Keratinocyte (primary cell): ENCODE data around the gene SCAP.

ENCODE experiments used
- CTCF ChIP-seq, 3 experiments: IDR thresholded peaks in 1 of 3; conservative IDR thresholded peaks in 1 of 3; optimal IDR thresholded peaks in 1 of 3; 2 replicates in 2 of 3; 3 replicates in 1 of 3; pipeline versions ENCODE3 to v1.5.1; 2011; ENCODE audit warnings: low read length in 3 of 3, mild to moderate bottlenecking in 3 of 3, moderate library complexity in 2 of 3, control low read depth in 1 of 3, inconsistent platforms in 1 of 3; ENCODE audit not compliant: insufficient read depth in 2 of 3; ENCODE audit errors: extremely low read depth in 1 of 3
- EZH2 ChIP-seq: IDR thresholded peaks from one replicate; pipeline ENCODE4 v1.6.1; 2012; ENCODE audit warnings: inconsistent platforms, mild to moderate bottlenecking, low read length, moderate library complexity

DNA sequence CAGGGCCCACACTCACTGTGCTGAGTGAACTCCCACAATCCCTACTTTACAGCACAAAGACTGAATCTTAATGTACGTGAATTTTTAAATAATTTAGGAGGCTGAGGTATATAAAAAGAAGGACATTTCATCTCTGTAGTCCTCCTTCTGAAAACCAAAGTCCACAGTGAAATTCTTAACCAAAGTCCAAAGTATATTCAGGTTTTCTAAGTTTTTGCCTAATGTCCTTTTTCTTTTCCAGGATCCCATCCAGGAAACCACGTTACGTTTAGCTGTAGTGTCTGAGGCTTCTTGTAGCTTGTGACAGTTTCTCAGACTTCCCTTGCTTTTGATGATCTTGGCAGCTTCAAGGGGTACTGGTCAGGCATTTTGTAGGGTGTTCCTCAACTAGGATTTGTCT lies 44.5 kb downstream of the SCAP start:
- TF ChIP-seq CTCF (optimal IDR thresholded peaks at IDR 0.05 in 1 of 3, IDR thresholded peaks at IDR 0.05 in 1 of 3, conservative IDR thresholded peaks at IDR 0.05 in 1 of 3; ENCODE audit: extremely low read depth in 1 of 3, insufficient read depth in 2 of 3, low read length in 3 of 3) (no peak), EZH2 (no peak)
